Lung microvascular endothelial cell (primary cell): Measurements from ENCODE around the gene SPP1. TPM values are rescaled to one million over a fixed set of nuclear protein-coding genes. Genes with fewer than 3 reads are reported as not detected.
"Not testable (repeated sequence)": the region's sequence is repeated elsewhere in the genome, so short reads cannot be mapped to it uniquely, and the experiment has no call there.

Experiments used
- DNase-seq, 2 donors: peaks; one replicate each; pipeline versions ENCODE4 v3.0.0 to v3.0.0-alpha.2; 2010; ENCODE audit warnings: low read depth in 2 of 2
- total RNA-seq: library from RNA; depleted of rRNA; stranded (reverse); fragments of >200 nt; gene quantifications from 2 replicates; pipeline ENCODE4 v1.2.1, GENCODE V29; 2014

SPP1 gene
- total RNA-seq, 1 donor from 2014 or later: not detected

DNA sequence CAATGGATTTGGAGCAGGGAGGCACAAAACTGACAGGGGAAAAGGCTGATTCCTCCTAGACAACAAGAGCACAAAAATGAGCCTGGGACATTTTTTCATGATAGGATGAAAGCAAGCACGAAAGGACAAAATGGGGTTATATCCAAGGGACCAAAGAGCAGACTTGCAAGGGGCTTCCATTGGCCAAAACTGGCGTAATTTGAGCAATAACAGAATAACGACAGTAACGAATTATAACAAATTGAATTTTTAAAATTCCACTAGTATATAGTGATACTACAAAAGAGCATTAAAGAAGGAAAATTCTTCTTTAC, 10.3 kb downstream of the SPP1 start:
- DNase-seq: no peak

DNA sequence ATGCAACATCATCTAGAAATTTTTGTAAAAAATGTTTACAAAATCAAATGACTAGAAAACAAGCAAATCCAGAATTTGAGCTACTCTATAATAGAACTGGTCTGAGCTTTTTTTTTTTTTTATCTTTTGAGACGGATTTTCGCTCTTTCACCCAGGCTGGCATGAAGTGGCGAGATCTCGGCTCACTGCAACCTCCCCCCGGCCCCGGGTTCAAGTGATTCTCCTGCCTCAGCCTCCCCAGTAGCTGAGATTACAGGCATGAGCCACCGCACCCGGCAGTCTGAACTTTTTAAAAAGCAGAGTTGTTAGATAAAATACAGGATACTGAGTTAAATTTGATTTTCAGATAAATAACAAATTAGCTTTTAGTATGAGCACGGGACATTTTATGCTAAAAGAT, 11.0 kb downstream of the SPP1 start:
- no peak for DNase-seq

DNA sequence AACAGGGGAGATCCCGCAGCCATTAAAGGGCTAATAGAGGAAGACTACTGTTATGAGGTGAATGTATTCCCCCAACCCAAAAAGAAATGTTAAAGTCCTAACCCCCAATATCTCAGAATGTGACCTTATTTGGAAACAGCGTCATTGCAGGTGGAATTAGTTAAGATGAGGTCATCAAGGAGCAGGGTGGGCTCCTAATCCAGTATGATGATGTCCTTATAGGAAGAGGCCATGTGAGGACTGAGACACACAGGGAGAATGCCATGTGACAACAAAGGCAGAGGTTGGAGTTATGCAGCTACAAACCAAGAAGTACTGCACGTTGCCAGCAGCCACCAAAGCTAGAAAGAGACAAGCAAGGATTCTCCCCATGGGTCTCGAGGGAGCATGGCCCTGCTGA, 14.3 kb downstream of the SPP1 start:
- DNase-seq: no peak

DNA sequence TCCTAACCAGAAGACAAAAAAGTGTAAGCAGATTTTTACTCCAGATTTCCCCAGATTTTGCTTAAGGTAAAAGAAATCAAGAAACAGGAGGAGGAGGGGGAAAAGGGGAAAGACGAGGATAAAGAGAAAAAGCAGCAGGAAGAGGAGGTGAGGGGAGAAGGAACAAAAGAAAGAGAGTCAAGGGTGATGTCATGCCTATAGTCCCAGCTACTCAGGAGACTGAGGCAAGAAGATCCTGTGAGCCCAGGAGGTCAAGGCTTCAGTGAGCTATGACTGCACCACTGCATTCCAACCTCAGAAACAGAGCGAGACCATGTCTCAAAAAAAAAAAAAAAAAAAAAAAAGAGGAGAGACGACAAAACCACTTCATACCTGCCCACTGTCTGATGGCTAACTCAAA, 19.9 kb downstream of the SPP1 start:
- DNase-seq: no peak

DNA sequence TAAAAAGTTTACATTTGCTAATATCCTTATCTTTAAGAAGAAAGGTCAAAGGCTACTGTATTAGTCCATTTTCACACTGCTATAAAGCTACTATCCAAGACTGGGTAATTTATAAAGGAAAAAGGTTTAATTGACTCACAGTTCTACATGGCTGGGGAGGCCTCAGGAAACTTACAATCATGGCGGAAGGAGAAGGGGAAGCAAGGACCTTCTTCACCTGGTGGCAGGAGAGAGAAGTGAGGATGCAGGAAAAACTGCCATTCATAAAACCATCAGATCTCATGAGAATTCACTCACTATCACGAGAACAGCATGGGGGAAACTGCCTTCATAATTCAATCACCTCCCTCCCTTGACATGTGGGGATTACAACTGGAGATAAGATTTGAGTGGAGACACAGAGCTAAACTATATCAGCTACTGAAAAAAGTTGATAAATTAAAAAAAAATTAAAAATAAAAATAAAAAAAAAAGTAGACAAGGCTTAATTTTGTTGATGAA, 23.7 kb downstream of the SPP1 start:
- not testable (repeated sequence) for DNase-seq

DNA sequence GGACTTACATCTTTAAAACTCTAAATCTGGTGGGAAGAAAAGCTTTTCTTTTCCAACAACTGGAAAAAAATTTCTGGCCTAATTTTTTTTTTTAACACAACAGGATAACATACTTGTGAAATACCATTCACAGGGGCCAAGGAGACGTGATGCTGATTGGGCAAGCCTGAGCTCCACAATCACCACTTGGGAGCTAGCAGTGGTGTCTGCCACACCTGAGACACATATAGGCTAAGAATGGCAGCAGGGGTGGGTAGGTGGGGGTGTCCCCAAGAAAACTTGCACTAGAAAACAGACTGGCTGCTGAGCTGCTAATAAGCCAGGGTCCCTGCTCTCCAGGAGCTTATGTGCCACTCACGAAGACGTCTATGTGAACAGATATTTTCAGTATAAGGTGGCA, 26.4 kb downstream of the SPP1 start:
- no peak for DNase-seq

DNA sequence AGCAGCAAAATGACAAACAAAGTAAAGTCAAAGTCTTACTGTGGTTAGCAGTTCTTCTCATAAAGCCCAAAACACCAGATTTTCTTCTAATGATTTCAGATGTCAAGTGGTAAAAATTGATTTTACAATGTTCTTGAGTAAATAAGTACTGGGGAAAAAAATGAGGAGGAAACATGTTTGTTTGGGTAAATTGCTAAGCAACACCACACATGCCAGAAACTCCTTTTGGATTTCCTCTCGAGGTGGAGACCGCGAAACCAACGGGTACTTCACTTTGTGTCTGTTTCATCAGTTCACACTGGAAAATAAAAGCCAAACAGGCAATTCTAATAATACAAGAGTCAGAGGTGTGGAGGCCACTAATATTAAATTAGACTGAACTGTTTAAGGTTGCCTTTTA, 27.3 kb downstream of the SPP1 start:
- no peak for DNase-seq

DNA sequence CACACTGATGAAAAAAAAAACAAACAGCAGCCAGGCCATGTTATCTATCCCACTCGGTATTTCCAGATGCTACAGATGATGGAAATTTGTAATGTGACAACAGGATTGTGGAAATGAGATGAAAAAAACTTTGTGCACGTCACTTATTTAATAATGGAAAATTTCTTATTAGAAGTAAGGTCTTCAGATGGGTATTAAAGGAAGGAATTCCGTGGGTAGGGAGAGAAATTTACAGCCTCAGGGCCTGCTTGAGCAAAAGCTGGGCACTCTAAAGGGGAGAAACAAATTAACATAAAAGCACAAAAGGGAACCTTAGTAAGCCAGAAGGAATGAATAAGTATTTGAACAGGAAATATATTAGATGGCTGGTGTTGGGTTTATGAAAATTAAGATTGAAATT, 27.7 kb downstream of the SPP1 start:
- no peak for DNase-seq

DNA sequence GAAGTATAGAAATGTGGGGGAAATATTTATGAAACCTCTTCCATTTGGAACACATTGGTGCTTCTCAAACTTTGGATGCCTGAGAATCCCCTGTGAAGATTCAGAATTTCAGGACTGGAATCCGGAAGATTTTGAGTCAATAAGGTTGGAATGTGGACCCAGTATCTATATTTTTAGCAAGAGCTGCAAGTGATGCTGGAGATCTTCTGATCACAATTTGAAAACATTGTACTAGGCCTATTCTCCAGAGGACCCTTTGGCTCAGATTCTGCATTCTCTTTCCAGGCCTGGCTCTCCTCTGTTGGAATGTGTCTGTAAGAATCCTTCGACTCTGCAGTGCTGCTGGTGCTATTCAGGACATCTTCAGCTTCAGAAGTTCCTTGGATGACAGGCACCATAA, 29.6 kb downstream of the SPP1 start:
- DNase-seq: no peak

DNA sequence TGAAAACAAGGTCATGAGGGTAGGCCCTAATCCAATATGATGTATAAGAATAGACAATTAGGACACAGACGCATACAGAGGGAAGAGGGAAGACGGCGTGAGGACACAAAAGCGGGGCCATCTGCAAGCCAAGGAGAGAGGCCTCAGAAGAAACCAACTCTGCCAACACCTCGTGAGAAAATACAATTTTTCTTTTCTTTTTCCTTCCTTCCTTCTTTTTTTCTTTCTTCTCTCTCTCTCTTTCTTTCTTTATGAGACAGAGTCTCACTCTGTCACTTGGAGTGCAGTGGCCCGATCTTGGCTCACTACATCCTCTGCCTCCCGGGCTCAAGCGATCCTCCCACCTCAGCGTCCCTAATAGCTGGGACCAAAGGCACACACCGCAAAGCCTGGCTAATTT, 30.4 kb downstream of the SPP1 start:
- no peak for DNase-seq

DNA sequence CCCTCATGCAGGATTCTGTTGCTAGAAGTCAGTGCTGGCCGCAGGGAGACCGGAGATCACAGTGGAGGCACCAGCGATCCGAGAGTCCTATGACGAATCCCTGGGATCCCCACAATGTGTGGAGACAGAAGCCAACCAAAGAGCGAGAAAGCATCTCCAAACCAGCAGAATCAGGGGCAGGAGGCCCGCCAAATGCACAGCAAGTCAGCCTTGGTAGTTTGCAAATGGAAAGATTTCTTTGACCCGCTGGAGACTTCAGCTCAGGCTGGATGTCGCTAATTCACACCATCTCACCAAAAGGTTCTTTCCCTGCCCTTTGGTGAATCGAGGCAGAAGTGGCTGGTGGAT, 31.4 kb downstream of the SPP1 start:
- DNase-seq: no peak

DNA sequence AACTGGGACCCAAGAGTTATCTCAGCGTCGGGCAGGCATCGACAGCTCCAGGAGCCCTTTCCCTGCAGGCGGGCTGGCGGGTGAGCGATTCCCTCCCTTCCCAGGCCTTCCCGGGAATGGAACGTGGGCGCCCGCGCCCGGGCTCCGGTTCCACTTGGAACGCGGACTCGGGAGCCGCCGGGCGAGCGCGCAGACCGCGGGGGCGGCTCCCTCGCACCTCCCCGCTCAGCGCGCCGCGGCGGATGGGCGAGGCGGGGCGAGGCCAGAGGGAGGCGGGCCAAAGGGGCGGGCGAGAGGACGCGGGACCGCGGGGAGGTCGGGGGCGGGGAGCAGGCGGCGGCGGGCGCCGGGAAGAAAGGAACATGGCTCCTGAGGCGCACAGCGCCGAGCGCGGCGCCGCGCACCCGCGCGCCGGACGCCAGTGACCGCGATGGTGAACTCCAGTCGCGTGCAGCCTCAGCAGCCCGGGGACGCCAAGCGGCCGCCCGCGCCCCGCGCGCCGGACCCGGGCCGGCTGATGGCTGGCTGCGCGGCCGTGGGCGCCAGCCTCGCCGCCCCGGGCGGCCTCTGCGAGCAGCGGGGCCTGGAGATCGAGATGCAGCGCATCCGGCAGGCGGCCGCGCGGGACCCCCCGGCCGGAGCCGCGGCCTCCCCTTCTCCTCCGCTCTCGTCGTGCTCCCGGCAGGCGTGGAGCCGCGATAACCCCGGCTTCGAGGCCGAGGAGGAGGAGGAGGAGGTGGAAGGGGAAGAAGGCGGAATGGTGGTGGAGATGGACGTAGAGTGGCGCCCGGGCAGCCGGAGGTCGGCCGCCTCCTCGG, 32.0 kb downstream of the SPP1 start, which contains the start of gene PKD2:
PKD2 (plus strand) TSS at position 332 of the 818 bp plus-strand sequence; CDS start at position 431, 99 bp downstream.
- peak; percentile 65 to 77 for DNase-seq

DNA sequence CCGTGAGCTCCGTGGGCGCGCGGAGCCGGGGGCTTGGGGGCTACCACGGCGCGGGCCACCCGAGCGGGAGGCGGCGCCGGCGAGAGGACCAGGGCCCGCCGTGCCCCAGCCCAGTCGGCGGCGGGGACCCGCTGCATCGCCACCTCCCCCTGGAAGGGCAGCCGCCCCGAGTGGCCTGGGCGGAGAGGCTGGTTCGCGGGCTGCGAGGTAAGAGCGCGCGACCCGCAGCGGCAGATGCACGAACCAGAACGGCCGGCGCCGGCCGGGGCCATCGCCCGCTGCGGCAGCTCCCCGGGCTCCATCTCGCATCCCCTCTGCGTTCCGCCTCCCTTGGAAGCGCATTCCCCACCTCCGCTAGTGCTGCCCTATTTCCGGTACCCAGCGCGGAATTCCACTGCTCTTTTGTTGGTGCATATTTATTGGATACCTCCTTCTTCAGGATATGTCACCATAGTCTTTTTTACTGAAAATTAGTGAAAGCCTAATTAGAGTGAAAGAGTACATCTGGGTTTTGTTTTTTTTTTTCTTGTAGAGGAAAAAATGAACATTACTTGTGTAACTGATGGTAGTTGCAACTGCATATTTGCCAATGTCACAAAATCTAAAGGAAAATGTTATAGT, 32.7 kb downstream of the SPP1 start:
- peak; percentile 53 to 56 for DNase-seq

DNA sequence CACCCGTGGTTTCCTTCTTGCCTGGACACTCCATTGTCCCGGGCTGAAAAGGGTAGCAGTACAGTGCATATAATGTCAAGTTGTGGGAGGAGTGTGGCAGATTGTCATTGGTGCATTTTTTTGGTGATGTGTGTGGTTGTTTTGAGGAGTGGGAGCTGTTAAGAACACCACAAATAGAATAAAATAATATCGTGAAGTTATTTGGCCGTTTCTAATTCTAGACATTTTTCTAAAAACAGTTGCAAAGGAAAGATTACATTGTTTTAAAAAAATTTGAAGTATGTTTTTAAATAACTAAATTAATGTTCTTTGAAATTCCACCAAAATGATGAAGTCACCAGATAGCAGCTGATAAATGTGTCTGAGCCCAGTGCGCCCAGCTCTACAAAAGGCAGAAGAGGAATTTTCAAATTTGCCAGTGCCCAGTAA, 33.2 kb downstream of the SPP1 start:
- peak; percentile 53 to 58 for DNase-seq

DNA sequence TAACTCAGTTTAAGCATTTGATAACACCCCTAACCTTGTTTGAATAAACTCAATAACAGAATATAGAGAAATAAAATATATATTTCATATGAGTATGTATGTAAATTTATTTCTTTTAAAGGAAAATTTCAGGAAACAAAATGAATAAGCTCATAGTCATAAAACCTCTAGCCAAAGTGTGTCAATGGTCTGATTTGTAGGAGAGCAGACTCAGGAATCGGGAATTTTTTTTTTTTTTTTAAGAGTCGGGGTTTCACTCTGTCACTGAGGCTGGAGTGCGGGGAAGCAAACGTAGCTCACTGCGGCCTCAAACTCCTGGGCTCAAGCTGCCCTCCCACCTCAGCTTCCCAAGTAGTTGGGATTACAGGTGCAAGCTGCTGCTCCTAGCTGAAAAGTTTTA, 34.4 kb downstream of the SPP1 start:
- no peak for DNase-seq

DNA sequence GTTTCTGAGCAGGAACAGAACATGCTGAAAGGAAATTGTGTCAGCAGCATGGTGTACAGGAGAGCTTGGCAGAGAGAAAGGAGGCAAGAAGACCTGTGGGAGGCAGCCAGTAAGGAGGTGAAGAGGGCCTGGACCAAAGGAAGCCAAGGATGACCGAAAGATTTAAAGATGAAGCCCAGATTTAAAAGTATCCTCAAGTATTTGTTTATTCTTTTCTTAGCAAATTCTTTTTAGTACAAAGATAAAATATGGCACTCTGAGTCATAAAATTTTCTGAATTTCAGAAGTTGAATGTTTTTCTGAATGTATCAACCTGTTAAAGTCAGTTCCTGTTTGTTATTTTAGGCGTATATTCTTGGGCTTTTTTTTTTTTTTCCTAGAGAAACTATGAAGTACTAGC, 35.5 kb downstream of the SPP1 start:
- no peak for DNase-seq

DNA sequence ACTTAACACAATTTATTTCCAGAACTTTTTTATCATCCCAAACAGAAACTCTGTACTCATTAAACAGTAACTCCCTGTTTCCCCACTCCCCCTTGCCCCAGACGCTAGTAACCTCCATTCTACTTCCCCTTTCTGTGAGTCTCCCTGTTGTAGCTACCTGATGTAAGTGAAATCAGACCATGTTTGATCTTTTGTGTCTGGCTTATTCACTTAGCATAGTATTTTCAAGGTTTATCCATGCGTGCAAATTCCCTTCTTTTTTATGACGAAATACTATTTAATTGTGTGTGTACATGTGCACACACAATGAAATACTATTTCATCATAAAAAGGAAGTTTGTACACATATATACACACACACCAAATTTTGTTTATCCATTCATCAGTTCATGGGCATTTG, 37.1 kb downstream of the SPP1 start:
- no peak for DNase-seq

DNA sequence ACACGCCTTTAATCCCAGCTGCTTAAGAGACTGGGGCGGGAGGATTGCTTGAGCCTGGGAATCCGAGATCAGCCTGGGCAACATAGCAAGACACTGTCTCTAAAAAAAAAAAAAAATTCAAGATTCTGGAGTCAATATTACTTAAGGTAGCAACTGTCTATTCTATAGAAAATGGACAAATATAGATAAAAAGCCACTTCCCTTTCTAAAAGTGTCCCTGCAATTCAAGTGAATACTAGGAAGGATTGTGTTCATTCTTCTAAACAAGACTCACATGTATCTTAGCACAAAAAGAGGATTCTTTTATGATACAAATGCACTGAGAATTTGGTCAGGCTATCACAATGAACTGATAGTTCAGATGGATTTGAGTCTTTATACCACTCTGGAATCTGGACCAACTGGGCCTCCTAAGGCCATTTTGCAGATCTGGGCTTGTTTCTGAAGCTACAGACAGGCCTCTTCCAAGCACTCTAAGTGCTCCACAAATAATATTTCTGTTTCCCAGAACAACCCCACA, 38.9 kb downstream of the SPP1 start:
- DNase-seq: no peak

DNA sequence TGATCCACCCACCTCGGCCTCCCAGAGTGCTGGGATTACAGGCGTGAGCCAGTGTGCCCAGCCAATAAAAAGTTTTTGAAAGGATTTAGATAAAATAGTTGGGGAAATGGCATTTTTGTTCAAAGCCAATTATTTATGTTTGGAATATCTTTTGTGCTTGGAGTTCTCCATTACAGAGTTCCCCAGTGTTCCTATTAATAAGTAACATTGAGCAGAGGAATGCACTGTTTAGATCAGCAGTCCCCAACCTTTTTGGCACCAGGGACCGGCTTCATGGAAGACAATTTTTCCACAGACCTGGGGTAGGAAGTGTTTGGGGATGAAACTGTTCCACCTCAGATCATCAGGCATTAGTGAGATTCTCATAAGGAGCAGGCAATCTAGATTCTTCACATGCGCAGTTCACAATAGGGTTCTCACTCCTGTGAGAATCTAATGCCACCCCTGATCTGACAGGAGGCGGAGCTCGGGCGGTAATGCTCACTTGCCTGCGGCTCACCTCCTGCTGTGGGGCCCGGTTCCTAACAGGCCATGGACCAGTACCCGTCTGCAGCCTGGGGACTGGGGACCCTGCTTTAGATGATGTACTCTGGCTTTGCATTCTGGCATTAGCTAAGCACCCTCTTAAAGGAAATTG, 40.3 kb downstream of the SPP1 start:
- no peak for DNase-seq

DNA sequence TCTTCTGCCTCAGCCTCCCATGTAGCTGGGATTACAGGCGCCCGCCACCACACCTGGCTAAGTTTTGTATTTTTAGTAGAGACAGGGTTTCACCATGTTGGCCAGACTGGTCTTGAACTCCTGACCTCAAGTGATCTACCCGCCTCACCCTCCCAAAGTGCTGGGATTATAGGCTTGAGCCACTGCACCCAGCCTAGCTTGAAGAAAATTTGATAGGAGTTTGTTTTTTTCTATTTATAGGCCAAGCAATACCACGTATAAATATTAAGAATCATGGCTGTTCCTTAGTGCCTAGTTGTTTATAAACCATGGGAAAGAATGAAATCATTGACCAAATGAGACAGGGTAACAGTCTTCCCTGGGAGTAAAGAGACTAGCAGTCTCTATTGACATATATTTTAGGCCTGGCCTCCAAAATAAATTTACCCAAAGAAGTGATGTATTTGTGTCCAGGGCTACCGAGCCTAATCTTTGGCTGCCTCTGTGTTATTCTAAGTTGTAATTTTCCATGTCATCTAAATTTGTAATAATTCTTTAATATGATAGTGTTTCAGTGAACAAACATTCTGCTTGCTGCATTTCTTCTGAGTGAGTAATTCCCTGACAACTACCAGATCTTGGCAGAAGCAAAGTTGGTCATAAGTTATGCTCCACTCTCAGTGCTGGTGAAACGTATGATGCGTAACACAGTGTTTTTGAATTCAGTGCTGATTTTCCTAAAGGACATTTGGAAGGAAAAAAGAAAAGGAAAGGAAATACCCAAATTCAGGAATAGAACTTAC, 42.2 kb downstream of the SPP1 start:
- DNase-seq: peak; percentile 78 to 93

DNA sequence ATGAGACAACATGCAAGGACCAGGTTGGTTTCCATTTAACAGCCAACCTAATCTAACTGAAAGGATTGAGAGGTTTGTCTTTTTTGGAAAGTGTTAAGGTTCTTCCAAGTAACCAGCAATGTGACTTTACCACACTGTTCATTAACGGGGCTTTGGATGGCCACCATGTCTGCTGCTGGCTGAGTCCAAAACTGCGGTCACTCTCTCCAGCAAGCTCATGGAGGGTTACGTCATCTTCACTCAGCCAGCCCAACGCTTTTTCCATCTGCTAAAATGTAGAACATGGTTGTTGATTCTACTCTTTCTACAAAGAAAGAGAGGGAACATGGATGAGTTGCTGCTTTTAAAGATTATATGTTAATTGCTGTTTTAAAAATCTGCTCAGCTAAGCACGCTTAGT, 43.0 kb downstream of the SPP1 start:
- DNase-seq: peak in 1 of 2 donors; percentile 14

DNA sequence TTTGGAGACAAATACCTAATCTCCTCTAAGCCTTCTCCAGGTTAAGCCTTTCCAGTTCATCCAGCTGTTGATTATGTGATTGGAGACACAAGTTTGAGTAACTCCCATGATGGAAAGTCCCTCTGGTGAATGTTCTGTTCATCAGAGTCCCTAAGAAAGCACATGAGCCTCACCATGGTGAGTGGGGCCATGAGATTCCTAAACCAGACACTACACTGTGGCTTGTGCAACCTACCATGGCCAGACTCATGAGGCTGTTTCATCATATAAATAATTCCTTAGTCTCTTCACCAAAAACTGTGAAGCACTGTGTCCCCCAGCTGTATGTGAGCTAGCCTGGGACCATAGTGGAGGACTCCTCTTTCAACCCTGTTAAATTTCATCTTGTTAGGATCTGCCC, 46.3 kb downstream of the SPP1 start:
- DNase-seq: no peak
